ENCODE data around the gene AP2M1. TPM values are rescaled to one million over a fixed set of nuclear protein-coding genes. Genes with fewer than 3 reads are reported as not detected.

The AP2M1 gene
- total and polyA plus RNA-seq, 2 of the 13 experiments (the other 11 are each of a cell fraction or from before 2014, with no cell fraction given), result 126 to 146 TPM

GRCh38 chr3:184185461-184186183 lies 11.0 kb downstream of the AP2M1 start (continued):
- TF ChIP-seq MATR3 (CRISPR knock-in tag; IDR thresholded peaks at IDR 0.05), result no peak
- TF ChIP-seq ATF7-NPFF (CRISPR knock-in tag; IDR thresholded peaks at IDR 0.05; ENCODE audit: low read depth), result no peak
- no peak for TF ChIP-seq ZNF841 (CRISPR knock-in tag; IDR thresholded peaks at IDR 0.05; ENCODE audit: borderline replicate concordance)
- TF ChIP-seq IRX3 (CRISPR knock-in tag; IDR thresholded peaks at IDR 0.05; ENCODE audit: borderline replicate concordance, low read depth), result no peak
- TF ChIP-seq SATB2 (CRISPR knock-in tag; IDR thresholded peaks at IDR 0.05), result no peak
- TF ChIP-seq HDAC1 (CRISPR knock-in tag; IDR thresholded peaks at IDR 0.05), result peak; percentile 8; the same call in 1 of the 2 replicates
- no peak for TF ChIP-seq ZBTB46 (CRISPR knock-in tag; IDR thresholded peaks at IDR 0.05; ENCODE audit: borderline replicate concordance)
- TF ChIP-seq USF2 (IDR thresholded peaks at IDR 0.05; ENCODE audit: low read depth, low read length), result peak; percentile 42; the same call in 1 of the 2 replicates
- peak; percentile 67; the same call in 1 of the 2 replicates for TF ChIP-seq USF2 (CRISPR knock-in tag; IDR thresholded peaks at IDR 0.05; ENCODE audit: borderline replicate concordance)
- TF ChIP-seq SCMH1 (CRISPR knock-in tag; IDR thresholded peaks at IDR 0.05; ENCODE audit: borderline replicate concordance), result no peak
- TF ChIP-seq SP1 (IDR thresholded peaks at IDR 0.05), result no peak
- TF ChIP-seq SP1 (CRISPR knock-in tag; IDR thresholded peaks at IDR 0.05), result peak; percentile 80
- no peak; the same call in 1 of the 2 replicates for TF ChIP-seq ZNF280B (CRISPR knock-in tag; IDR thresholded peaks at IDR 0.05; ENCODE audit: borderline replicate concordance)
- no peak for TF ChIP-seq RNF219 (CRISPR knock-in tag; IDR thresholded peaks at IDR 0.05)
- no peak for TF ChIP-seq ZNF337 (CRISPR knock-in tag; IDR thresholded peaks at IDR 0.05; ENCODE audit: borderline replicate concordance, low read depth)
- TF ChIP-seq MYNN (CRISPR knock-in tag; IDR thresholded peaks at IDR 0.05; ENCODE audit: low read depth), result no peak
